T-helper 2 cell treated with Interferon-gamma antibody and Interleukin-4, amounts not matched to agents 100 ng/mL and 5 ng/mL, for 36 hours (primary cell): ENCODE measurements around the gene GATB. TPM values are rescaled to one million over a fixed set of nuclear protein-coding genes. Genes with fewer than 3 reads are reported as not detected.

Experiments
- intact Hi-C: fragments of 100-400 bp; cut with micrococcal nuclease; formaldehyde crosslinking; loops from one replicate; pipeline ENCODE4 v1.15.1; 2023
- total RNA-seq: library from RNA; stranded (reverse); gene quantifications from 2 replicates; pipeline ENCODE4 v1.2.3, GENCODE V29; 2022

Gene GATB
- total RNA-seq, 1 donor from 2014 or later = 15.7 TPM

- intact Hi-C loops = no loop called here
These were observed 85.3 kb downstream of the GATB start for GRCh38 chr4:151675411-151675971.

DNA sequence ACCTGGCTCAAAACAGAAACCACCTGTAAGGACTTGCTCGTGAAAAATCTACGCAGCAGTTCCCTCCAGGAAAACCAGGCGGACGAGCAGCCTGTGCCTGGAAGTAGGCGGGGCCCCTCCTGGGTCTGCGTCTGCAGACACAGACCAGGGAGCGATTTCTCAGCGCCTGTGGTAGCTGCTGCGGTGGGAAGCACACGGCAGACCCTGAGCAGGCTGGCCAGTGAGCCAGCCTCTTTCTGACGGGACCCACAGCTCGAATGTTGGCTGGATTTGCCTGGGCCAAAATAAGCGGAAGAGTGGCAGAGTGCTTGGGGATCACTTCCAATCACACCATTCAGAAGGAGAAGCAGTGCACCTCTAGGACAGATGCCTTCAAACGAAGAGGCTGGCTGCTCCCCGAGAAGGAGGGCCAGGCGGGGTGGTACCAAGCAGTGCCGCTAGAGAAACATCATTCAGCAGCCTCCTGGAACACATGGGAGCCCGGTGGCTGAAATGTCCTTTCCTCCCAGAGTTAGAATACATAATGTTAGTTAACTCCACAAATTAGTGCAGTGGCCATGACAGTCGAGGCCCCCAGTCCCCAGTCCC lies 85.9 kb downstream of the GATB start:
- intact Hi-C loops = no loop called here

- intact Hi-C loops = no loop called here
These were observed 86.8 kb downstream of the GATB start for GRCh38 chr4:151673908-151674520.

- intact Hi-C loops = no loop called here
These were observed 87.8 kb downstream of the GATB start for GRCh38 chr4:151672996-151673395.

DNA sequence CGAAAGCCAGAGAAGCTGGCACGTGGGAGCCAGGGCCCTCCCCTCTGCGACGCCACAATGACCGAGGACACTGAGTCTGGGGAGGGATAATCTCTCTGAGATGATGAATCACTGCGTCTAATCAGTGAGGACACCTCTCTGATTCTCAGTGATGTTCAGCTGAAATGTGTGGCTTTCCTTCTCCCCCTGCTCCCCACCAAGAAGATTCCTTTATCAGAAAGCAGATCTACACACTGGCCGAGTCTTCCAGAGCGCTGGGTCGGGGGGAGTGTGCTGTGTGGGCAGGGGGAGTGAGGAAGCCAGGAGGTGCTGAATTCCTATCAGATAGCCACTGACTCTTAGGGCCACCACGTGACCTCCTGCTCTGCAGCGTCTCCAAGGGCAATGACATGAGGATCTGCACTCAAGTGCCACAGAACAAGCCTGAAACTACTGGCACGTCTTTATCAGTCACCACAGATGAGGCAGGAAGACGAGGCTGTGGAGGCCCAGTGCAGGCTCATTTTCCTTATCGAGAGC lies 89.2 kb downstream of the GATB start:
- intact Hi-C loops = no loop called here

- intact Hi-C loops = no loop called here
These were observed 90.0 kb downstream of the GATB start for GRCh38 chr4:151670843-151671242.

GRCh38 chr4:151669990-151670389 lies 90.8 kb downstream of the GATB start:
- intact Hi-C loops = no loop called here

GRCh38 chr4:151668689-151669402 lies 92.0 kb downstream of the GATB start:
- intact Hi-C loops = no loop called here

DNA sequence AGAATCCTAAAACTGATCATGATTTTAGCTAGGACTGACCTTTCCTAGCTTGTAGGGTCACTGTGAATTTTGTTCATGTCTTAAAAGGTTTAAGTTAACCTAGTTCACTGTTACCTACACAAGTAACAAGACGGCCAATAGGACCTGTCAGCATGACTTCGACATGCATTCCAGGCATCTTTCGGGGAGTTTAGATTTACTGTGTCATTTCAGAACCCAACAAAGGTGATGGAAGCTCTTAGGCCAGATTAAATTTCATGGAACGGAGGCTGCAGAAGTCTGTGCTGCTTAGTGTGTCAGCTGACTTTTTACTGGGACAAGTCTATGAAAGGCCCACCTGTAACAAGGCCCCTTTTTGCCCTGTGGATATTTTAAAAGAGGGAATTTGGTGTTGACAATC lies 93.1 kb downstream of the GATB start:
- intact Hi-C loops = no loop called here

DNA sequence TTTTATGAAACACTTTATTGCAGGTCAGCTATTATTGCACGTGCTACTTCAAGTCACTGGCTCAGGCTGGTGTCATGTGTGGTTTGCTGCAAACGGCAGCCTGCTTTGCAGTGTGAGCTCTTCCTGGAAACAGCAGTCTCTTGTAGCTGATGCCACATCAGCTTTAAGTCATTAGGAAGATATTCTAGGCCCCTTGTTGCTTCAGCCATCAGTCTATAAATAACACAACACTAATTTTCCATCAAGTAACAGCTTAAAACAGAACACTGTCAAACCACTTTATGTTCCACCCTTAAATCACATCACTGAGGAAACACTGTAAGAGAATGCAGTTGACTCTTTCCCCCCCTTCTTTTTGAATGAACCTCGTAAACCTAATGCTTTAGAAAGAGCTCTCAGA lies 93.8 kb downstream of the GATB start:
- intact Hi-C loops = no loop called here

GRCh38 chr4:151666501-151666900 lies 94.3 kb downstream of the GATB start:
- intact Hi-C loops = no loop called here

- intact Hi-C loops = no loop called here
These were observed 95.1 kb downstream of the GATB start for GRCh38 chr4:151665785-151666127.

DNA sequence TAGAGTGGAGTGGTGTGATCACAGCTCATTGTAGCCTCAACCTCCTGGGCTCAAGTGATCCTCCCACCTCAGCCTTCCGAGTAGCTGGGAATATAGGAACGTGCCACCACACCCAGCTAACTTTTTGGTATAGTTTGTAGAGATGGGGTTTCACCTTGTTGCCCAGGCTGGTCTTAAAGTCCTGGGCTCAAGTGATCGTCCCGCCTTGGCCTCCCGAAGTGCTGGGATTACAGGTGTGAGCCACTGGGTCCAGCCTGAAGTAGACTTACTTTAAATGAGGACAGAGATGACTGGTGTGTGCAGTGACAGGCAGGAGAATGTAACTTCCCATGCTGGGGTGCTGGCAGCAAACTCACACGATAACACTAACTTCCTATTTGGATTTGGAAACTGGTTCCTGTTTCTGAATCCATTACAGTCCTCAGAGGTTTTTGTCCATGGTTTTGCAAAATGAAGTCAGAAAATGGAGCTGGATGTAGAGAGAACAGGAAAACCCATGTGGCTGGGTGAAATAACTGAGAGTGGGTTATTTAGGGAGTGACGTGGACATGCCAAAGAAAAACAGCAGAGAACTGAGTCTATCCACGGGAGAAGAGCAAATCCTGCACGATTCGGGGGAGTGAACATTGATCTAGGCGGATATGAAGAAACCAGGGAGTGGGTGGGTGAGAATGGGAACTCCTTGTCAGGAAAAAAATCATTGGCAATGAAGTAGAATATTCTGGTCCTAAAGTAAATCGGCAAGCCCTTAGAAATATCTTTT lies 95.6 kb downstream of the GATB start:
- intact Hi-C loops = no loop called here

GRCh38 chr4:151664289-151664688 lies 96.5 kb downstream of the GATB start:
- intact Hi-C loops = no loop called here

DNA sequence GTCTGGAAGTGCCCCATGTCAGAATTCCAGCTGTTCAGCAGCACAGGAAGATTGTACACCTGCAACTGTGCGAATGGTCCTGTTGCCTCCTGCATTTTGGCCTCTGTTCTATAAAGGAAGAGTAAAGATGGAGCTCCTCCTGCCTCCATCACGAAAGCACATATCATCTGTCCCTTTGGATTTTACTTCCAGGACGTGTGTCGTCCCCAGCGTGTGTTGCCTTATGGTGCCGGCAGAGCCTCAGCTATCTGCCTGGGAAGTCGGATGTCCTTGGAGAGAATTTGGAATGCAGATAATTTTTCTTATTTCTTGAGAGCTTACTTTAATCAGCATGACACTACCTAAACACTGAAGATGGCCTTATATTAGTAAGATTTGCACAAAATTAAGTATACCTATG lies 97.7 kb downstream of the GATB start:
- intact Hi-C loops = no loop called here

DNA sequence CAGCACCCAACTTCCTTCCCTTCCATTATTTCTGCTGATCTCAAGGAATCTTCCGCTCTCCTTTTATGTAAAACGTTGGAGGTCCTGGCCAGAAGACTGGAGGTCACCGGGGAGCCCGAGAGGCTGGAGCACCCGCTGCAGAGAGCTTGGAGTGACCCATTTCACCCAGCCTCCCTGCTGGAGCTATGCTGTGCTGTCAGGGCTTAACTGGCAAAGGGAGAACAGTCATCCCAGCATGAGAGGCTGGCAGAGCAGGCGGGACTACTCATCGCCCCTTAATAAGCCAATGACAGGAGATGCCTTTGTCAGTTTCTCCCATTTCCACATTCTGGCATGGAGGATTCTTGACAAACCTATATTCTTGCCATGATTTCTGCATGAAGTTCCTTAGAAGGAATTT lies 98.9 kb downstream of the GATB start:
- intact Hi-C loops = no loop called here

GRCh38 chr4:151660676-151661075 lies 100.1 kb downstream of the GATB start:
- intact Hi-C loops = no loop called here

DNA sequence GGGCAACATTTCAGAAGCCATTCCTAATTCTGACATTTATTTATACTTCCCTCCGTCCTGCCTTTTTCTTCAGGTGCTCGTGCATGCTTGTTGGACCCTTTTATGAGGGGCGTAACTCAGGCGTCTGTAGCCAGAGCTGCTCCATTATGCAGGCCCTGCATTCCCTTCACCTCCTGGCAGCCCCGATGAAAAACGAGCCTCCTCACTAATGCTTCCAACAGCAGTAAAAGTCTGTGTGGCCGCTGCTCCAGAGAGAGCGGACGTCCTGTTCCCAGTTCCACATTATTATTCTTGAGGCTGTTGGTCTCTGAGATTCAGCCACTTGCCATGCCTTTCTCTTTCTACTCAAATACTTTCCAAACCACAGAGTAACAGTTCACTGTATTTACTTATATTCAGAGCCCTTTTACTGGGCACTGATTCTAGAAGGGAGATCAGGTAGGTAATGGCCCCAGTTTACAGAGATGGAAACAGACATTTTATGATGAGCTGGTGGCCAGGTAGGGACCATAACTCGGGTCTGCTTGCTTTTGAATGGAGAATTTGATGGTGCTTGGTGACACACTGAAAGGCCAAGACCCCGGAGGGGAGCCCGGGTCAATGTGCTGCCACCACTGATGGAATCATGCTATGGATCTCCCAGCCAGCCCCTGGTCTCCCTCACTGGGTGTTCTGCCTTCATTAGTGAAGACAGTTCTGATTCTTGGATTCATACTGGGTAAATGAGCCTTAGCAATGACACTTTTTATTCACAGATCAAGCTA lies 101.0 kb downstream of the GATB start:
- intact Hi-C loops = no loop called here

DNA sequence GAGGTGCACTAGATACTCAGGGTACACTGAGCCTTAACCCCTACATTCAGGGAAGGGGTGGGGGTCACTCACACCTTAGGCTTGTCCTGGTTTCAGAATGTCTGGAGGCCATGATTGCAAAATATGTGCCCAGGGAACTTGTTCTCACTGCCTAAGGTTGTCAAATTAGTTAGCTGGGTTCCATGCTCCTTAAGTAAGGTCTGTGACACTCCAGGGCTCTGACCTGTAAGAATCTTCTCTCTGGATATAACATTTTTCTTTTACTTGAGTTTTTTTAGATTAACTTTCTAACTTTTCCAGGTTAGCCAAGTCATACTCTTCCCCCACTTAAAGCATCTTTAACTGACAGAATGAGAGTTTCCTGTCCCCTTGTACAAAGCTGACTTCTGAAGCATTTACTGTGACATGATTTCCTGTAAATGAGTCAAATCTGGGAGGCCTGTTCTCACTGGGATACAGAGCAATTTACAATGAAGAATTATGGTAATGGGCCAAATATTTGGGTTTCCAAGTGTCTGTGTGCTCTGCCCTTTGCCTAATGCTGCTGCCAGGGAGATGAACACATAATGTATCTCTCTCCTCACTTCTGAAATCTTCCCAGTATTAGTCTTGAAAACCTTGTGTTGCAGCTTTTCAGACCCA lies 101.7 kb downstream of the GATB start:
- intact Hi-C loops = no loop called here

- intact Hi-C loops = no loop called here
These were observed 102.9 kb downstream of the GATB start for GRCh38 chr4:151657896-151658295.
